SK-N-SH (cell line): ENCODE data around the gene TEX50. TPM values are rescaled to one million over a fixed set of nuclear protein-coding genes. Genes with fewer than 3 reads are reported as not detected.
A peak's percentile ranks its signal among the peaks of the same experiment; 100 is the strongest.
"Not testable (repeated sequence)": the region's sequence is repeated elsewhere in the genome, so short reads cannot be mapped to it uniquely, and the experiment has no call there.

Experiments used
- CTCF ChIA-PET: fragments of 300-600, 350-600 bp; formaldehyde crosslinking; extraction: SDS; loops from one replicate; lab custom pipeline; 2021; lab: Yijun Ruan, JAX
- POLR2A ChIA-PET: fragments of 350-600 bp; sonication (Branson Sonifier 250); formaldehyde crosslinking; extraction: SDS; loops from one replicate; lab custom pipeline; 2020; ENCODE audit warnings: antibody characterized with exemption, inconsistent platforms; lab: Yijun Ruan, JAX
- DNase-seq: peaks from one replicate; pipeline ENCODE4 v3.0.0; 2012
- H2AFZ ChIP-seq: fragments of 200-600 bp; sonication (generic); 2 replicates; pipeline ENCODE4 v1.8.1; 2016; ENCODE audit warnings: antibody characterized with exemption, mild to moderate bottlenecking, low read depth
- H3F3A ChIP-seq: fragments of 200-600 bp; sonication (generic); replicated peaks from 2 replicates; pipeline ENCODE3; 2016; ENCODE audit warnings: antibody characterized with exemption, mild to moderate bottlenecking; ENCODE audit not compliant: insufficient read depth
- H3K27ac ChIP-seq, 2 experiments: fragments of 200-500 bp in 1 of 2; fragments of 200-600 bp in 1 of 2; sonication (Bioruptor generic) in 1 of 2; sonication (generic), shearing (Covaris generic) in 1 of 2; 2 replicates each; pipeline versions ENCODE4 v1.5.1 to v1.6.1; 2014 to 2016; ENCODE audit warnings: low read depth in 2 of 2, inconsistent platforms in 1 of 2, low read length in 1 of 2, mild to moderate bottlenecking in 1 of 2, mixed read lengths in 1 of 2
- H3K27me3 ChIP-seq: fragments of 200-600 bp; sonication (generic), shearing (Covaris generic); 2 replicates; pipeline ENCODE4 v1.6.1; 2016; ENCODE audit warnings: mixed run types; ENCODE audit not compliant: insufficient read depth
- H3K36me3 ChIP-seq, 2 experiments: fragments of 200-500 bp in 1 of 2; fragments of 200-600 bp in 1 of 2; sonication (Bioruptor generic) in 1 of 2; sonication (generic) in 1 of 2; replicated peaks in 1 of 2; 2 replicates each; pipeline versions ENCODE3 to v1.5.1; 2014 to 2016; ENCODE audit warnings: low read length in 1 of 2, mild to moderate bottlenecking in 1 of 2; ENCODE audit not compliant: insufficient read depth in 2 of 2, control insufficient read depth in 1 of 2
- H3K4me1 ChIP-seq, 2 experiments: fragments of 200-500 bp in 1 of 2; fragments of 200-600 bp in 1 of 2; sonication (Bioruptor generic) in 1 of 2; sonication (generic), shearing (Covaris generic) in 1 of 2; 2 replicates each; pipeline versions ENCODE4 v1.5.1 to v1.6.1; 2014 to 2016; ENCODE audit warnings: low read depth in 1 of 2, low read length in 1 of 2, mixed run types in 1 of 2; ENCODE audit not compliant: insufficient read depth in 2 of 2, control insufficient read depth in 1 of 2
- H3K4me2 ChIP-seq: fragments of 200-600 bp; sonication (generic), shearing (Covaris generic); 2 replicates; pipeline ENCODE4 v1.6.1; 2017; ENCODE audit warnings: mixed run types
- H3K4me3 ChIP-seq, 2 experiments: fragments of 200-500 bp in 1 of 2; fragments of 200-600 bp in 1 of 2; sonication (Bioruptor generic) in 1 of 2; sonication (generic), shearing (Covaris generic) in 1 of 2; 2 replicates each; pipeline versions ENCODE4 v1.5.1 to v1.8.1; 2014 to 2016; ENCODE audit warnings: low read depth in 2 of 2, inconsistent platforms in 1 of 2, low read length in 1 of 2, mild to moderate bottlenecking in 1 of 2, mixed read lengths in 1 of 2, moderate library complexity in 1 of 2
- H3K79me2 ChIP-seq: fragments of 200-600 bp; sonication (generic); 2 replicates; pipeline ENCODE4 v1.8.1; 2017; ENCODE audit warnings: mild to moderate bottlenecking; ENCODE audit not compliant: insufficient read depth
- H3K9ac ChIP-seq: fragments of 200-600 bp; sonication (generic); 2 replicates; pipeline ENCODE4 v1.6.1; 2017; ENCODE audit warnings: mixed run types
- H3K9me2 ChIP-seq: fragments of 200-600 bp; sonication (generic); 2 replicates; pipeline ENCODE4 v1.6.1; 2017; ENCODE audit warnings: mixed run types
- H3K9me3 ChIP-seq: fragments of 200-600 bp; sonication (generic); 2 replicates; pipeline ENCODE4 v1.6.1; 2017; ENCODE audit warnings: mixed run types, mild to moderate bottlenecking, moderate library complexity
- H4K20me1 ChIP-seq: fragments of 200-600 bp; sonication (generic); 2 replicates; pipeline ENCODE4 v1.6.1; 2017; ENCODE audit warnings: mild to moderate bottlenecking, mixed run types; ENCODE audit not compliant: insufficient read depth
- CTCF ChIP-seq: fragments of 200-600 bp; sonication (generic); IDR thresholded peaks from 2 replicates; pipeline ENCODE4 v1.6.1; 2017; ENCODE audit warnings: antibody characterized with exemption, mild to moderate bottlenecking, moderate library complexity
- GATA2 ChIP-seq: sonication (generic); formaldehyde crosslinking; IDR thresholded peaks from 2 replicates; pipeline ENCODE4 v1.5.0; 2020; ENCODE audit warnings: mild to moderate bottlenecking, missing genetic modification reagents
- MEF2A ChIP-seq: IDR thresholded peaks from 2 replicates; pipeline ENCODE4 v1.4.0; 2012; ENCODE audit warnings: low read depth, borderline replicate concordance
- RAD21 ChIP-seq: IDR thresholded peaks from 2 replicates; pipeline ENCODE4 v1.6.1; 2012; ENCODE audit warnings: mild to moderate bottlenecking, low read length
- SMC3 ChIP-seq: IDR thresholded peaks from 2 replicates; pipeline ENCODE4 v1.6.1; 2012; ENCODE audit warnings: low read depth, low read length, improper control_type of control experiment
- TEAD4 ChIP-seq: IDR thresholded peaks from 2 replicates; pipeline ENCODE4 v1.4.0; 2012; ENCODE audit warnings: mild to moderate bottlenecking, borderline replicate concordance; ENCODE audit not compliant: insufficient read depth
- USF1 ChIP-seq: IDR thresholded peaks from 2 replicates; pipeline ENCODE4 v1.4.0; 2012; ENCODE audit warnings: low read depth, borderline replicate concordance
- WGBS: methylation state at CpG from one replicate; pipeline ENCODE4 v1.1.6; 2017; ENCODE audit warnings: low lambda C conversion rate; 5-methylcytosine and 5-hydroxymethylcytosine counted together
- polyA plus RNA-seq, 3 experiments: library from polyadenylated mRNA; depleted of rRNA; stranded (reverse); fragments of >200 nt; gene quantifications; 2 replicates each; pipeline ENCODE4 v1.2.3, GENCODE V29; 2012

Gene TEX50
- polyA plus RNA-seq, 1 of the 3 experiments (the other 2 are of a cell fraction), result not detected

DNA sequence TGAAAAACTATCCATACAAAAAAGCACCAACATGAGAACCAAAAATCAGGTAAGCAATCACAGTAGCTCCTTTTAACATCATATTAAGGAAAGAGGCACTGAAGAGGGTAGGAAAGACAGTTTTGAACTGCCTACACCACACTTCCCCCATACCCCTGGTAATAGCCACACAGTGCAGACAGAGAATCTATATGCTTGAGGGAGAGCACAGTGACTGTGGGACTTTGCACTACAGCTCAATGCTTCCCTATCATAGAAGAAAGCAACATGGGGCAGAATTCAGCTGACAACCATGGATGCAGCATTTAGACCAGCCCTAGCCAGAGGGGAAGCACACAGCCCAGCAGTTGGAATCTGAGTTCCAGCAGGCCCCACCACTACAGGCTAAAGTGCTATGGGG is 7.9 kb upstream of the TEX50 start:
- H3K9ac ChIP-seq, result no peak overlapping the region
- H3K4me2 ChIP-seq, result no peak overlapping the region
- TF ChIP-seq CTCF (no peak), USF1 (no peak), TEAD4 (no peak), SMC3 (no peak), GATA2 (CRISPR knock-in tag) (no peak)
- H3K4me3 ChIP-seq, result no peak overlapping the region
- no peak for DNase-seq
- H3K36me3 ChIP-seq, result no peaks in the 10 kb centered on the region
- H3F3A ChIP-seq, result no peaks in the 10 kb centered on the region
- 0 out of 2 replicates have a peak, but pooled peaks cover 13% of the 10 kb centered on the region for H3K9me3 ChIP-seq
- POLR2A ChIA-PET, result no interaction called here
- H3K27me3 ChIP-seq, result no peaks in the 10 kb centered on the region
- no peaks in the 10 kb centered on the region for H3K9me2 ChIP-seq
- no peak overlapping the region for H3K27ac ChIP-seq
- CTCF ChIA-PET, result no interaction called here
- no peaks in the 10 kb centered on the region for H3K4me1 ChIP-seq
- H3K79me2 ChIP-seq, result no peaks in the 10 kb centered on the region
- H4K20me1 ChIP-seq, result no peaks in the 10 kb centered on the region
- H2AFZ ChIP-seq, result no peak overlapping the region

- Histone ChIP-seq H3K4me2 (no peak overlapping the region), H3K9ac (no peak overlapping the region)
- POLR2A ChIA-PET, result no interaction called here
- TF ChIP-seq RAD21 (0 out of 2 replicates have a peak, but pooled peaks have one; percentile 10), MEF2A (no peak)
- TF ChIP-seq, all 33 proteins: peak for 1
- H3K9me2 ChIP-seq, result no peaks in the 10 kb centered on the region
- no peak overlapping the region for H3K27ac ChIP-seq
- H3K4me3 ChIP-seq, result no peak overlapping the region
- 64% methylated on average over 3 of the region's 3 CpGs for WGBS
- H3F3A ChIP-seq, result no peaks in the 10 kb centered on the region
- DNase-seq, result no peak
- no peaks in the 10 kb centered on the region for H3K4me1 ChIP-seq
- CTCF ChIA-PET, result no interaction called here
- H3K9me3 ChIP-seq, result 0 out of 2 replicates have a peak, but pooled peaks cover 7% of the 10 kb centered on the region
- H2AFZ ChIP-seq, result no peak overlapping the region
- H3K79me2 ChIP-seq, result no peaks in the 10 kb centered on the region
- H3K36me3 ChIP-seq, result peaks cover 0 to under 1% of the 10 kb centered on the region in 2 experiments
- H4K20me1 ChIP-seq, result no peaks in the 10 kb centered on the region
- no peaks in the 10 kb centered on the region for H3K27me3 ChIP-seq
These were observed 6.2 kb upstream of the TEX50 start for GRCh38 chr1:173628888-173629287.

- CTCF ChIA-PET, H3F3A ChIP-seq, H3K4me1 ChIP-seq, DNase-seq, POLR2A ChIA-PET, H3K4me2 ChIP-seq, H3K9me3 ChIP-seq, H4K20me1 ChIP-seq, H2AFZ ChIP-seq, H3K27ac ChIP-seq, H3K79me2 ChIP-seq, H3K9me2 ChIP-seq, H3K27me3 ChIP-seq, H3K9ac ChIP-seq, H3K4me3 ChIP-seq, H3K36me3 ChIP-seq: not testable (repeated sequence)
- 62% methylated on average over 6 of the region's 6 CpGs for WGBS
These were observed 2.3 kb downstream of the TEX50 start for GRCh38 chr1:173637236-173638042.
